CD4-positive, alpha-beta T cell (primary cell): ENCODE results near the gene HSDL2. TPM values are rescaled to one million over a fixed set of nuclear protein-coding genes. Genes with fewer than 3 reads are reported as not detected.

ENCODE experiments used
- ATAC-seq: fragments of 200-7000 bp; cut with Tn5 transposase; one replicate; pipeline ENCODE4 v1.10.0; 2022; ENCODE audit warnings: mild to moderate bottlenecking; ENCODE audit not compliant: poor library complexity
- CTCF ChIA-PET: fragments of 350-600 bp; sonication (Branson Sonifier 250); formaldehyde crosslinking; loops from one replicate; lab custom pipeline; 2021; ENCODE audit warnings: antibody characterized with exemption, inconsistent platforms; lab: Charles Lee
- POLR2A ChIA-PET: fragments of 350-600 bp; sonication (Branson Sonifier 250); formaldehyde crosslinking; loops from one replicate; lab custom pipeline; 2021; ENCODE audit warnings: antibody characterized with exemption, inconsistent platforms; lab: Charles Lee
- DNase-seq, 14 experiments: peaks; one replicate each; pipeline ENCODE4 v3.0.0-alpha.2; 2013 to 2020; ENCODE audit warnings: mixed read lengths in 2 of 14
- H3K27ac ChIP-seq, 2 donors: one replicate each; pipeline versions ENCODE4 v1.5.1 to v1.7.0; 2013; ENCODE audit warnings: low read length in 2 of 2, low read depth in 1 of 2, mild to moderate bottlenecking in 1 of 2
- H3K27me3 ChIP-seq, 2 experiments: 1 replicate in 1 of 2; 2 replicates in 1 of 2; pipeline versions ENCODE4 v1.6.1 to v1.7.0; 2013; ENCODE audit warnings: low read length in 2 of 2, control low read depth in 1 of 2, mild to moderate bottlenecking in 1 of 2, moderate library complexity in 1 of 2; ENCODE audit not compliant: insufficient read depth in 2 of 2, control insufficient read depth in 1 of 2
- H3K36me3 ChIP-seq: one replicate; pipeline ENCODE4 v1.6.1; 2013; ENCODE audit warnings: low read length, control low read depth; ENCODE audit not compliant: insufficient read depth
- H3K4me1 ChIP-seq: one replicate; pipeline ENCODE4 v1.6.1; 2013; ENCODE audit warnings: low read length, control low read depth; ENCODE audit not compliant: insufficient read depth
- H3K4me3 ChIP-seq: one replicate; pipeline ENCODE4 v1.5.1; 2013; ENCODE audit warnings: mild to moderate bottlenecking, low read length, moderate library complexity
- H3K9me3 ChIP-seq, 2 experiments: 1 replicate in 1 of 2; 2 replicates in 1 of 2; pipeline versions ENCODE4 v1.6.1 to v1.7.0; 2013; ENCODE audit warnings: low read length in 2 of 2, mild to moderate bottlenecking in 2 of 2, control low read depth in 1 of 2, moderate library complexity in 1 of 2; ENCODE audit not compliant: control insufficient read depth in 1 of 2, insufficient read depth in 1 of 2
- H3K27ac Mint-ChIP-seq: one replicate; pipeline ENCODE4 v1.8.0; 2020; ENCODE audit warnings: mixed read lengths
- H3K27me3 Mint-ChIP-seq: one replicate; pipeline ENCODE4 v1.8.0; 2021; ENCODE audit warnings: mixed read lengths
- H3K36me3 Mint-ChIP-seq: one replicate; pipeline ENCODE4 v1.8.0; 2021; ENCODE audit warnings: low read depth, mixed read lengths
- H3K4me1 Mint-ChIP-seq: one replicate; pipeline ENCODE4 v1.8.0; 2021; ENCODE audit warnings: low read depth, mixed read lengths
- H3K4me3 Mint-ChIP-seq: one replicate; pipeline ENCODE4 v1.8.0; 2020; ENCODE audit warnings: mild to moderate bottlenecking, mixed read lengths
- H3K9me3 Mint-ChIP-seq: one replicate; pipeline ENCODE4 v1.8.0; 2020; ENCODE audit warnings: mixed read lengths
- intact Hi-C, 2 experiments: fragments of 100-400 bp; cut with DNase I in 1 of 2; cut with micrococcal nuclease in 1 of 2; formaldehyde crosslinking; loops; one replicate each; pipeline versions ENCODE4 v1.15.1 to v1.9.0; 2023 to 2025; cut with DNase I, micrococcal nuclease
- total RNA-seq, 174 experiments: library from RNA in 2 of 174; stranded (reverse) in 2 of 174; gene quantifications; one replicate each; pipeline ENCODE4 v1.2.3 and lab custom pipeline; 2021 to 2026
- TF ChIP-seq, protein P1 (sequence below): fragments of 200-600 bp; IDR thresholded peaks from one replicate; pipeline ENCODE4 v1.8.0; 2022; ENCODE audit warnings: antibody characterized with exemption, mild to moderate bottlenecking

The HSDL2 gene
- total RNA-seq, 2 experiments from 2014 or later: 3.8 to 4.9 TPM

- H3K9me3 Mint-ChIP-seq: no peaks in the 10 kb centered on the region
- DNase-seq (no peak), ATAC-seq (peak; percentile 3)
- peak overlapping the region; percentile 86 for H3K27ac Mint-ChIP-seq
- peaks cover 50% of the 10 kb centered on the region for H3K4me1 Mint-ChIP-seq
- Histone ChIP-seq H3K9me3 (no peaks in the 10 kb centered on the region), H3K4me1 (peaks cover 18% of the 10 kb centered on the region), H3K27me3 (no peaks in the 10 kb centered on the region), H3K36me3 (no peaks in the 10 kb centered on the region), H3K27ac (no peak overlapping the region), H3K4me3 (peak overlapping the region; percentile 69)
- peak overlapping the region; percentile 97 for H3K4me3 Mint-ChIP-seq
- CTCF ChIA-PET: interaction anchor here (0.6 kb wide), 1 partner anchor 233 kb away, joined by 4 read pairs; no protein-coding TSS in a partner anchor
- POLR2A ChIA-PET: interaction anchor here (0.6 to 2.8 kb wide), 4 partner anchors 10 to 1004 kb away, joined by 3 to 18 read pairs (median 4); partner anchors contain the start of genes ECPAS and HSDL2
- TF ChIP-seq, protein P1, sequence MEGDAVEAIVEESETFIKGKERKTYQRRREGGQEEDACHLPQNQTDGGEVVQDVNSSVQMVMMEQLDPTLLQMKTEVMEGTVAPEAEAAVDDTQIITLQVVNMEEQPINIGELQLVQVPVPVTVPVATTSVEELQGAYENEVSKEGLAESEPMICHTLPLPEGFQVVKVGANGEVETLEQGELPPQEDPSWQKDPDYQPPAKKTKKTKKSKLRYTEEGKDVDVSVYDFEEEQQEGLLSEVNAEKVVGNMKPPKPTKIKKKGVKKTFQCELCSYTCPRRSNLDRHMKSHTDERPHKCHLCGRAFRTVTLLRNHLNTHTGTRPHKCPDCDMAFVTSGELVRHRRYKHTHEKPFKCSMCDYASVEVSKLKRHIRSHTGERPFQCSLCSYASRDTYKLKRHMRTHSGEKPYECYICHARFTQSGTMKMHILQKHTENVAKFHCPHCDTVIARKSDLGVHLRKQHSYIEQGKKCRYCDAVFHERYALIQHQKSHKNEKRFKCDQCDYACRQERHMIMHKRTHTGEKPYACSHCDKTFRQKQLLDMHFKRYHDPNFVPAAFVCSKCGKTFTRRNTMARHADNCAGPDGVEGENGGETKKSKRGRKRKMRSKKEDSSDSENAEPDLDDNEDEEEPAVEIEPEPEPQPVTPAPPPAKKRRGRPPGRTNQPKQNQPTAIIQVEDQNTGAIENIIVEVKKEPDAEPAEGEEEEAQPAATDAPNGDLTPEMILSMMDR: no peak
- intact Hi-C loops: loop anchor here (1.0 to 10.0 kb wide), 7 partner anchors 156 to 1003 kb away; partner anchors contain the start of genes DNAJC25 (in 1 of the 2), ECPAS (in 1 of the 2), GNG10 (in 1 of the 2) and INIP (in 1 of the 2)
- peaks cover 18% of the 10 kb centered on the region for H3K36me3 Mint-ChIP-seq
- no peaks in the 10 kb centered on the region for H3K27me3 Mint-ChIP-seq
These were observed 108.0 kb downstream of the HSDL2 start for GRCh38 chr9:112487799-112488340.

DNA sequence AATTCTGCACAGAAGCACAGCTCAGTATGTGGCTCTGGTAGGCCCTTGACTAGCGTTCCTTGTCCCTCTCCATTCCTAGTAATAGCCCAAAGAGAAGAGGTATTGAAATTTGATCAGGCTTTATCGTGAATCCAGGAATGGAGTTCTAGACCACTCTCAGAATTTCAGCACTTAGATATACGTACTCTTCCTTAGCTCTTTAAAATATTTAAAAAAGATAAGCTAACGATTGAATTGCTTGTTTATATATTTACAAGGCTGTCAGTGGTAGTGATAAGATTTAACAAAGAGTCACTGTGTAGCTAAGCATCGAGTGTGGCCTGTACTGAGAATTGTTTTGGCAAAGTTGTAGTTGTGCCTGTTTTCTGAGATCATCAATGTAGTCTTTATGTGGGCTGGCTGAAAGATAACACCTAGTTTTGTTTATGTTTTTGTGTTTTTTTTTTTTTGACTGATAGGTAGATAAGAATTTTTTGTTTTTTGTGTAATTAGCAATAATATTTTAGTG lies 109.2 kb downstream of the HSDL2 start:
- H3K36me3 Mint-ChIP-seq: peaks cover 30% of the 10 kb centered on the region
- H3K4me3 Mint-ChIP-seq: peak overlapping the region; percentile 62
- H3K27me3 Mint-ChIP-seq: no peaks in the 10 kb centered on the region
- TF ChIP-seq, protein P1: no peak
- CTCF ChIA-PET: interaction anchor here (0.7 to 1.4 kb wide), 2 partner anchors 22 to 193 kb away, joined by 3 read pairs; no protein-coding TSS in a partner anchor
- no peak for ATAC-seq
- Histone ChIP-seq H3K27ac (no peak overlapping the region), H3K4me3 (no peak overlapping the region), H3K4me1 (peaks cover 18% of the 10 kb centered on the region), H3K36me3 (no peaks in the 10 kb centered on the region), H3K27me3 (no peaks in the 10 kb centered on the region), H3K9me3 (peaks cover 0 to 9% of the 10 kb centered on the region in 2 experiments)
- POLR2A ChIA-PET: interaction anchor here (0.6 to 1.7 kb wide), 3 partner anchors 13 to 1005 kb away, joined by 3 to 5 read pairs (median 3); partner anchors contain the start of gene ECPAS
- intact Hi-C loops: loop anchor here in 1 of 2 experiments (5.0 to 10.0 kb wide), 5 partner anchors 157 to 1004 kb away; partner anchors contain the start of genes DNAJC25, ECPAS, GNG10 and INIP
- no peak for DNase-seq
- H3K27ac Mint-ChIP-seq: peak overlapping the region; percentile 40
- no peaks in the 10 kb centered on the region for H3K9me3 Mint-ChIP-seq
- peaks cover 50% of the 10 kb centered on the region for H3K4me1 Mint-ChIP-seq

GRCh38 chr9:112489876-112490666 lies 110.2 kb downstream of the HSDL2 start:
- no peak for ATAC-seq
- no peaks in the 10 kb centered on the region for H3K36me3 ChIP-seq
- H3K9me3 ChIP-seq: peaks cover 3 to 18% of the 10 kb centered on the region in 2 experiments
- intact Hi-C loops: loop anchor here in 1 of 2 experiments (5.0 to 10.0 kb wide), 5 partner anchors 158 to 1005 kb away; partner anchors contain the start of genes DNAJC25, ECPAS, GNG10 and INIP
- Mint-ChIP-seq H3K9me3 (peaks cover 3% of the 10 kb centered on the region), H3K4me3 (peak overlapping the region; percentile 49), H3K27me3 (no peaks in the 10 kb centered on the region), H3K27ac (peak overlapping the region; percentile 35), H3K4me1 (peaks cover 49% of the 10 kb centered on the region), H3K36me3 (peaks cover 40% of the 10 kb centered on the region)
- no peak overlapping the region for H3K4me3 ChIP-seq
- no peak overlapping the region for H3K27ac ChIP-seq
- DNase-seq: no peak
- H3K27me3 ChIP-seq: no peaks in the 10 kb centered on the region
- H3K4me1 ChIP-seq: peaks cover 18% of the 10 kb centered on the region
- POLR2A ChIA-PET: interaction anchor here (1.6 to 1.7 kb wide), 2 partner anchors 14 to 110 kb away, joined by 4 to 5 read pairs; partner anchors contain the start of gene HSDL2
- CTCF ChIA-PET: interaction anchor here (1.4 kb wide), 1 partner anchor 21 kb away, joined by 3 read pairs; no protein-coding TSS in a partner anchor
- TF ChIP-seq, protein P1: no peak
